Stimulated activated CD8-positive, alpha-beta memory T cell treated with anti-CD3 and anti-CD28 coated beads, Interleukin-4, amount 100 ng/mL, for 24 hours (primary cell): Measurements from ENCODE around the gene MACROD2.

Experiments used
- DNase-seq: peaks from one replicate; pipeline ENCODE4 v3.0.0-alpha.2; 2020; ENCODE audit warnings: low read depth

The MACROD2 gene

DNA sequence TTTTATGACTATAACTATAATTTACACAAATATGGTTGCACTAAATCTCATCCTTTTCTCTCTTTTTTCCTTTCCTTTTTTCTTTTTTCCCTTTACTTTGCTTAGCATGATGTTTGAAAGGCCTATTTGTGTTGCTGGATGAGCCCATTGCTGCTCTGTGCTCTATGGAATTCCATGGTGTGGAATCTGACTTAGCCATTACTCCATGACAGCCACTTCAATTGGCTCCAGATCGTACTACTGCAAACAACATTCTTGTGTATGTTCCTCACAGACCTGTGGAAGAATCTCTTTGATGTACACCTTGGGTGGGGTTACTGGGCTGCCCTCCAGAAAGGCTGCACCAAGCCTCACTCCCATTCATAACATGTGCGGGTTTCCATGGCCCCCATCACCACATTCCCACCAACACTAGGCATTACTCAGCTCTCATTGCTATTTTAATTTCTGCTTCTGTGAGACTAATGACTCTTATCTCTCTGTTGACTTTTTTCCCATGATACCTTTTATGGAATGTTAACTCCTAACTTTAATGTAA is 1598.9 kb downstream of the MACROD2 start:
- no peak for DNase-seq

DNA sequence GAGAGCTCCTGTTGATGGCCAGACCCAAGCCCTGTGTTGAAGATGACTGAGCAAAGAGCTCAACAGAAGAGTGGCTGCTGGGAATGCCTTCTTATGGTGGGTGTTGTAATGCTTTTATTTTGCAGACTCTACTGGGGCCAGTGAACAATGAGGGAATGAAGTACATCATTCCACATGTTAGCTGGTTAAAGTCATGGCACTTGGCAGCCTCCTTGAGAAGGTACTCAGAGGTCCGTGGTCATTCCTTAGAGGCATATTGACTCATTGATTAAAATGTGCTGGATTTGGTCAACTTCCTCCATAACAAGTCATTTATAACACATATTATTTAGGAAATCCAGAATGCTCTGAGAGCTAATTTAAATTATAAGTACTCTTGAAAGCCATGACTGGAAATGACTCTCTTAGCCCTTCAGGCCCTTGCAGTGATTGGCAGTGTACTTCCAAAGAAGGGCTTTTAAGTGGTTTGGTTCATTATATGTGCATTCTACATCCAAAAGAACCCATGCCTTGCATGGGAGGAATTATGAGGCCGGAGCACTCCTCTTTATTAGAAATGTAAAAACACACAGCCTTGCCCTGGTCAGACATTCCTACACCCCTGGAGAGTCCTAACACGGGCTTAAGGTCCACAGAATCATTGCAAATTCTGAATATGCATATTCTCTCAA is 1601.0 kb downstream of the MACROD2 start:
- no peak for DNase-seq

DNA sequence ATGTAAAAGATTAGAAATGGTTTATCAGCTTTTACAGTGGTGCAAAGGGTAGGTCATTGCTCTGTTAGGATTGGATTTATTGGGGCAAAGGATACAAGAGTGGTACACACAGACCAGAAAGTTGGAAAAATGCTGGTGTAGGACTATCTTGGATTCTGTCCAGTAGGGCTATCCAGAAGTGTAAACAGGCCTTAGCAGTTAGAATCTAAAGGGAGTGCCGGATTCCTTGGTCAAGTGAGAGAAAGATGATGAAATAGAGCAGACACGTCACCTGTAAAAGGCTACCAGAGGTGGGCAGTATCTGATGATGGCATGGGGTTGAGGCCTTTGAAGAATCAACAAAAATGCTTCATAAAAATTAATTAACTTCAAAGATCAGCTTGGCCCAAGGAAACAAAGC is 1602.0 kb downstream of the MACROD2 start:
- no peak for DNase-seq

DNA sequence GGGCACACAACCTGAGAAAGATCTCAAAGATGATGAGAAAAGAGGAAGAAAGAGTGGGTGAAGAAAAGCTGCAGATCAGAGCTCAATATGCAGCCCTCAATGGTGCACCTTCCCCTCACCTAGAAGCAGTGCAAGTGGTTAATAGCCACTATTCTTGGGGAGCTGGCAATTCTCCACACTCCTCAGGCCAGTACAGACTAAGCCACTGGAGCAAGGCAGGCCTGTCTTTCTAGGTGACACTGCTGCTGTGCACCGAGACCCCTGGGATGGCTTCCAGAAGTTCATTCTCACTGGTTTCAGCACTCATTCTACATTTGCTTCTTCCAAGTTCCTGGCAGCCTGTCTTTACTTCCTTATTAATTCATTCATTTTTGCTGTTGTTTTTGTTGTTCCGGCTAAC is 1604.6 kb downstream of the MACROD2 start:
- DNase-seq = no peak

DNA sequence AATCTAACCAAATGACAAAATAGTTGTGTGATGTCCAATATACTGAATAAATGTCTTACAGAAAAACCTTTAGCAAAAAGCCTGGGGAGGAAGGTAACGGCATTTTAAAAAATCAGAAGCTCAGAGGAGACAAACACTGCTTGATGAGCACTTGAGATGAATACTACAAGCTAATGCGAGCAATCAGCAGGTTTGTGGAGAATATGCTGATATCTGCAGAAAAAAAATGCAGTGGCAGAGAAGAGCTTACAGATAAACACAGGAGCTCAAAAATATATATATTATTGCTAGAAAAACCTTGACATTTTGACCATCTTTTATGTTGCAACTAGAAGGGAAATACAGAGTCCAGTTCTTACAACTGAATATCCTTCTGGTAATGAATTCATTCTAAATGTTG is 1605.2 kb downstream of the MACROD2 start:
- no peak for DNase-seq

DNA sequence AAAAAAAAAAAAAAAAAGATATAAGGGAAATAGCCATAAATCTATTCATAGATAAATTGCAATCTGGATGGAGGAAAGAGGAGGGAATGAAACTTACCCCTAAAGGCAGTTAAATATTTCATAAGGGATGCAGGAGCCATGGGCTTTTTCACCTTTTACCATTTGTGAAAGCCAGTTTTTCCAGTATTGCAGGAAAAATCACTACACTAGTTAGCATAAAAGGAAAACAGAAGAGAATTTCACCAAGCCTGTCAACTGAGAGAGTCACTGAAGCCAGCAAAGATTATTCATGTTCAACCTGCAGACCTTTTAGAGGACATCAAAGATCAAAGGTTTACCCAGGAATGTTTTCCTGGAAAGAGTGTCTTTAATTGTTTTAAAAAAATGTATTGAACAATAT is 1608.2 kb downstream of the MACROD2 start:
- DNase-seq = no peak

DNA sequence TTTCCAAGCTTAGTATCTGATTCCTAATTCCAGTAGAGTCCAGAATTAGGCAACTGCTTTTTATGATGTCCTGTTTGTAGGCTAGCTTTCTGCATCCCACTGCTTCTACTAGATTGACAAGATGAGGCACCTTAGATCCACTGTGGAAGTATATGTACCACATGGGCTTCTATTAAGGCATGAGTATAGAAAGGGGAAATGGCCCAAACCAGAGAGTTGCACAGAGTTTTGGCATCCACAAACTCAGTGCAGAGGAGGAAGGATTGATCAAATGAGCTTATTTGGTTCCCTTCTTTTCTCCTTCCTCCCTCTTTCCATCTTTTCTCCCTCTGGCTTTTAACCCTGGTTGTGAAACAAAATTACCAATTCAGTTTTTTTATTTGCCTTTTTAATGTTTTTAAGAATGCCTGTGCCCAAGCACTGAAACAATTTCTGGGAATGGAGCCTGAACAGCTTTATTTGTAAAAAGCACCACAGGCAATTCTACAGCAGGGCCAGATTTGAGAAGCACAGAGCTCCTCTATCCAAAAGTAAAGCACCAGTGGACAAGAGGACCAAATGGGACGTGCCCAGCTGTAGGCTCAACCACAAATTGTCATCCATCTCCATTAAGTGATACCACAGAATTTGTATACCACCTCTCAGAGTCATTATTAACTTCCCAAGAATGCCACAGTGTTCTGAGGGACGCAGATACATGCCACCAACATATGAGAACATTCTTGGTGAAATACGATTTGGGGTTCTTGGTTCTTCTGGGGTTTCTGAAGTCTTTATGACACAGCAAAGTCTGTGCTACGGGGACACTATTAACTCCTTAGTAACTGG is 1608.9 kb downstream of the MACROD2 start:
- no peak for DNase-seq

DNA sequence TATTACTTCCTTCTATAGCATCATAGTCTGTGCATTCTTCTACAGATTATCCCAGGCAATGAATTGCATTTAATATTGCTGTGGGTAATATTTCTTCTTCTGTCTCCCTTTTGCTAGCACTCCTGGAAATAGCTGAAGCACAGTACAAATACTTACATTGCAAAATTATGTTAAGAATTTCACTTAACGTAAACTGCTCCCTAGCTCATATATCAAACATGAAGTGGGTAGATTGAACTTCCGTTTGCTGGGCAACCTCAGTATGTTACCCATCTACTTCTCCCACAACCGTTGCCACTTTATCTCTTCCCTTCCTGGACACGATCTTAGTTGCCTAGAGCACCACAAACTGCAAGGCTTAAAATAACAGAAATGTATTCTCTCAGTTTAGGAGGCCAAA is 1614.6 kb downstream of the MACROD2 start:
- DNase-seq = no peak

DNA sequence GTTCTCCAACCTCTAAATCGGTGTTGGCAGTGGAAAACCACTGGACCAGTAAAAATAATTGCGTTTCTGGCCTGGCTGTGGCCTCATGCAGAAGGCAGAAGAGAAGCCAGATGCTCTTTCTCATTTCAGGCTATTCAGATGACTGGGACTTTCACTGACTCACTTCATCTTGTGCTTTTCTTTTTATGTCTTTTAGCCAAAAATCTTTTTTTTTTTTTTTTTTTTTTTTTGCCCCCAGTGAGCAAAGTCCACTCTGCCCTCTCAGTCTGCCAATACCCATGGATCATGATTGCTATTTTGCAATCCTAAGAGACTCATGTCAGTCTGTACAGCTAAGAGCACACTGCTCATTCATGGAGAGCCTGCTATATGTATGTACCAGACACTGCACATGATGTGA is 1615.5 kb downstream of the MACROD2 start:
- DNase-seq = no peak

DNA sequence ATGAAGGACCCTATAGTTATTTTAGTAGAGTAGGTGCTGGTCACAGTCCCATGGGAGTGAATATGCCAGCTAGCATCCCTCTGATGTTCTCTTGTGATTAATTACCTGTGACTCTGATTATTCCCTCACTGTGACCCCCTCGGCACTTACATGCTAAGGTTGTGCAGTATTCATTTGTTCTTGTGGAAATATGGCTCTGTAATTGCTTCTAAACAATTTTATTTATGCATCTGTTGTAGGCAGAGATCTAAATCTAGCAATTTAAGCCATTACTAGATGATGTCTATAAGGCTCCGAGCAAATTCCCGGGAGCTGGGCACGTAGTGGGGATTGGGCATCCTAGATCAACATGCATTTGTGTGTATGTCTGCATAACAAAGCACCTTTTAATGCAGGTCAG is 1616.2 kb downstream of the MACROD2 start:
- no peak for DNase-seq

DNA sequence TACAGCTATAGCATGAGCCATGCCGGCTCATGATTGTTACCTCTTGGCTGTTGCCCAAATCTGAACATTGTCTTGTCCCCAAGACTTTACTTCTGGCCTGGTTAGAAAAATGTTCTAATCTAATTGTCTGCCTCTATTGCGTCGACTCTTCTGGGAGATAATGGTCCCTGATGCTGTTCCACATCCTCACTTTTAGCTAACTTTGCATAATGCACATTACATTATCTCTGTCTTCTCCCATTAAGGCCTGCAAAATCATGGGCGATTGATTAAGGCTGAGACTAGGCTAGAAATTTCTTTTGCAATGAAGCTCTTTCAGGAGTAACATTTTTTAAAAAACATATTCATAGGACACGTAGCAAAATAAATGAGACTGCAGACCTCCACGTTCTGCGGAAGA is 1616.9 kb downstream of the MACROD2 start:
- DNase-seq = no peak

DNA sequence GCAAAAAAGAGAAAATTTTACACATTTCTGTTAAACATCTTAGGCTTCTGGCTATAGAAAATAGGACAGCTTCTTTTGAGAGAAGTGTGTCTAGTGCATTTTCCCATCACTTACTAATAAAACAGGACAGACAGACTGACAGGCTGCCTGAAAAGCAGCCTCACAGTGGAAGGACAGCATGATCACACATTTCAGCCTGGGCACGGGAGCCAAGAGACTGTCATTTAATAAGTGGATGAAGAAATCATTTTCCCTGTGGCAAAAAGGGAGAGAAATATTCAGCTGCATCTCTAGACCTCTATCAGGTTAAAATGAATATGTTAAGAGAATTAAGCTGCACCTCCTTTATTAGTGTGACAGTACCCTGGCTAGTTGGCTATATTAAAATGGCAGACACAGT is 1617.5 kb downstream of the MACROD2 start:
- DNase-seq = no peak

DNA sequence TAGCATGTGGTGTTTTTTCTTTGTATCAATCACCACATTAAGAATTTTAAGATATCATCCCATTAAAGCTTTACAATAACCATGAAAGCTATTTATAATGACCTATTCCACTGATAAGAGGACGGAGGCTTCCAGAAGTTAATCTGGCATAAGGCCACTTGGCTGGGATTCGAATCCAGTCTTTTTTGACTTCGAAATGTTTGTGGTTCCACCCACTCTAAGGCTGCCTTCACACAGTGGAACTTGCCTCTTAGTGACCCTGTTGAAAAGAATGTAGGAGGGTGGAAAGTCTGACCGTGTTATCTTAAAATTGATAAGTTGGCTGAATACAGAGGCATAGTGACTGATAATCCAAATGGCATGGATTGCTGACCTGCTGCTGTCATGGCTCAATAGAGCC is 1618.2 kb downstream of the MACROD2 start:
- DNase-seq = no peak

DNA sequence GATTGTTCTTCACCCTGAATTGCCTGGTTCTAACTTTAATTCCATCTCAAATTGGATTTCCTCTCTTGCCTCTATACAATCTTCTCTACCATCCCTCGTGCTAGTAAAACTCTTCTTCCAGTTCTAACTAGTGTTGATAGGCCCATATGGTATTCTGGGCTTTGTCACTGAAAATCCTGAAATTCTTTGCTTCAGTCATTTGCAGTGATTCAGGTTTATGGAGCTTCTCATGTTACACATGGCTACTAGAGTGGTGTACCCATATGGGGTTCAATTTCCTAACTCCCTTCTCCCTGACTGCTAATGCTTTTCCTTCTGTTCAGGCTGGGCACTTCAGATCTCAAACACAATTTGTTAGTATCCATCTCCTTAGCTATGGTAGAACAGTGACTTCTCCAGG is 1621.3 kb downstream of the MACROD2 start:
- no peak for DNase-seq

DNA sequence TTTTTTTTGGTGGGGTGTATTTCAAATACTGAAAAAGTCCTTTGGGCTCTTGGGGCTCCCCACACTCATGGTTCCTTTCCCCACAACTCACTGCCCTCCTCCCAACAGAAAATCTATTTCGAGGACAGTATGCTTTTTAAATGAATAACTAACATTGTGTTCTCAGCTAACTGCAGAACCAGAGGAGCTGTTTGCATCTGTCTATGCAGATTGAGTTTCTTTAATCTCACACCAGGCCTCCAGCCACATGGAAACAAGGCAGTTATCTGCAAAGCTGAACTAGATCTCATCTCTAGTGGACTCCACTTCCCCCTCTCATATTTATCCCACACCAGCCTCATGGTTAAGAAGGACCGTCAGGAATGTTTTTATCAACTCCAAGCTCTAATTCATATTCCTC is 1622.8 kb downstream of the MACROD2 start:
- DNase-seq = no peak

DNA sequence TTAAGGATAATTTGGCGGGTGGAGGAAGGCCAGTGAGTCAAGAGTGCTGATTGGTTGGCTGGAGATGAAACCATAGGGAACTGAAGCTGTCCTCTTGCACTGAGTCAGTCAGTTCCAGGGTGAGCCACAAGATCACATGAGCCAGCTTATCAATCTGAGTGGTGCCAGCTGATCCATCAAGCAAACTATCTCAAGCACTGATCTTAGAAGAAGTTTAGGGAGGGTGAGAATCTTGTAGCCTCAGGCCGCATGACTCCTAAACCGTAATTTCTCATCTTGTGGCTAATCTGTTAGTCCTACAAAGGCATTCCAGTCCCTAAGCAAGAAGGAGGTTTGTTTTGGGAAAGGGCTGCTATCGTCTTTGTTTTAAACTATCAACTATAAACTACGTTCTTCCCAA is 1623.6 kb downstream of the MACROD2 start:
- DNase-seq = no peak

DNA sequence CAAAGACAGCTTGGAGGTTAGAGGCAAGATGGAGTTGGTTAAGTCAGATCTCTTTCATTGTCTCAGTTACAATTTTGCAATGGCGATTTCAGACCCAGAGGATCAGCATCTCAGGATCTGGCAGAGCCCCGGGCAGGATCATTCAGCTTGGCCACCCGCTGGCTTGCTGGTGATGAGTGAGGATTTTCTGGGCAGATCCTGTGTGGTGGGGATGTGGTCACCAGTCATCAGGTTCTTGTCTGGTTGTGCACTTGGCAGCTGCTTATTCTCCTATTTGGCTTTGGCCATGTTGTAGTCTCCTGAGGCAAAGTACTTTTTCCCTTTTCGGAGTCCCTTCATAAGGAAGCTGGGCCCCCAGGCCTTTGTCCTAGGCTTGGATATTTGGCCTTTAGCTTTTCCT is 1624.0 kb downstream of the MACROD2 start:
- no peak for DNase-seq

DNA sequence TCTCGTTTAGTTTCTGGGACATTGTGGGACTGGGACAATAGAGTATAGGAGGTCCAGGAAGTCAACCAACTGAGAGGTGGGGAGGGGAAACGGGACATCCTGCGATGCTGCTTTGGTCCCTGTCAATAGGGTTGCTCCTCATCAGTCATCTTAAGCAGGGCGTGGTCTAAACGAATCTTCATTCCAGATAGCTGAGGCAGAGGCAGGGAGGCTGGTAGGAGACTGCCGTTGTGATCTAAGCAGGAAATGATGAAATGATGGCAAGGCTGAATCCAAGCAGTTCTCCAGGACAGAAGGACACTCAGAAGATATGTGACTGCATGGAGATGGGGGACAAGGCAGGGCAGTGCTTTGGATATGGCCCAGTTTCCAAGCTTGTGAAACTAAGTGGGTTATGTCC is 1624.5 kb downstream of the MACROD2 start:
- DNase-seq = no peak

DNA sequence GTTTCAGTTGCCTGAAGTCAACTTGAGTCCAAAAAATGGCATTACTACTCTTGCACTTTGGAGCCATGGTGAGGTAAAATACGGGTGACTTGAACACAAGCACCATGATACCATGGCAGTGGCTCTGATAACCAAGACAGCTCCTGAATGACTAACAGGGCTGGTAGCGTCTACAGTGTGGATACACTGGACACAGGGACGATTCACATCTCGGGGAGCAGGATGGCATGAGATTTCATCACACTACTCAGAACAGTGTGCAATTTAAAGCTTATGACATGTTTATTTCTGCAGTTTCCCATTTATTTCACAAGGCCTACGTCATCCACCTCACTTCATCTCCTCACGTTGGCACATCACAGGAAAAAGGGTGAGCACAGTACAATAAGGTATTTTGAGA is 1627.1 kb downstream of the MACROD2 start:
- no peak for DNase-seq

DNA sequence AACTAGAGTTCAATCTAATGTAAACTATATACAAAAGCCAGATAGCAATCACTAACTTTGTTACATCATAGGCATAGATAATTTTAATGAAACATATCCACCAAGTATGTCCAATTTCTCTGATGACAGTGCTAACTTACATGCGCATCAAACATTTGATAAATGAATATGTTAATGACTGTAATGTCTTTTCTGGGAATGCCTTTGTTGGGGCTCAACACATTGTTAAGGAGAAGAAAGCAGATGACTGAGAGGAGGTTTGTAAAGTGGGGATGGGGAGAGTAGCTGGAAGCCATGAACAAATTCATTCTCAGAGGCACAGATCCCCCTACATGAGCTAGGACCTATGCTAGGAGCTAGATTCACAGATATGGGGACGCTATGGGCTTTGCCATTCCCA is 1627.9 kb downstream of the MACROD2 start:
- DNase-seq = no peak

DNA sequence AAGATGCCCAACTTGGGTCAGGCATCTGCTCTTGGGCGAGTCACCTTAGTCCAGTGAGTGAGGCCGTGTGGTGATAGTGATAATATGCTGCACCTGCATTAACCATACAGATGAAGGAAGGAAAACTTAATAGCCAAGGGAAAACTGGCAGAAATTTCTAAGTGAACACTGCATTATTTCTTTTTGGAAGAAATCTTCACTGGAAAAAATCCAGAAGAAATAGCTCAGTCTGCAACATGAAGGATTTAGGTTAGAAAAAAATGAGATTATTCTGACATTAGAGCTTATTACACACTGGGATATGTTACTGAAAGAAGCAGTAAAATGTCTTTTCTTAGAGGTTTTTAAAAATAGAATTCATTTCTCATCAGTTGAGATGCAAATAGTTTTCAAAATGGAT is 1630.7 kb downstream of the MACROD2 start:
- DNase-seq = no peak

DNA sequence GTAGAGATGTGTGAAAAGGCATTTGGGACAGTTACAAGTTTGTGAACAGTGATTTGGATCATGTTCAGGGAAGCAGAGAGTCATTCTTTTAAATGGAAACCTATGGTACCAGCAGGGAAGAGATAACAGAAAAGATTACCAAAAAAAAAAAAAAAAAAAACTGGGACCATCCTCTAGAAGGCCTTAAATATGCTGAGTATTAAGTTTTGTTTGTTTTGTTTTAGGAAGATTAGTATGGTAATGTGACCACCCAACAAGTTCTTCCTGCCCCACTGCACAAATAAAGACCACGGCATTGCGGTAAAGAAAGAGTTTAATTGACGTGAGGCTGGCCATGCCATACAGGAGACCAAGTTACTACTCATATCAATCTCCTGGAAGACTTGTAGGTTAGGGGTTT is 1631.8 kb downstream of the MACROD2 start:
- no peak for DNase-seq

DNA sequence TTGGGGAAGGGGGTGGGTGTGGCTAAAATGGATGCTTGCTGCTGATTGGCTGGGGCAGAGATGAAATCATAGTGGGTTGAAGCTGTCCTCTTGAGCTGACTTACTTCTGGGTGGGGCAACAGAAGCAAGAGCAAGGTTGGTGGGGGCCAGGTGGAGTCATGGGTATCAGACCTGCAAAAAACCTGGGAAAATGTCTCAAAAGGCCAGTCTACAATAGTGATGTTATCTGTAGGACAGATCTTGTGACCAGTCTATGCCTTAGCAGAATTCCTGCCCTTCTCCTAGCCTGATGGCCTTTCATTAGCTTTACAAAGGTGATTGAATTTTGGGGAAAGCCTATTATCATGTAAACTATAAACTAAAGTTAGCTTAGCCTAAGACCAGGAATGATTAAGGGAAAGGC is 1632.2 kb downstream of the MACROD2 start:
- DNase-seq = no peak
